HepG2 (cell line): ENCODE data around the gene HES3. TPM values are rescaled to one million over a fixed set of nuclear protein-coding genes. Genes with fewer than 3 reads are reported as not detected.

ENCODE experiments used
- ATAC-seq: fragments of 200-7000 bp; cut with Tn5 transposase; 3 replicates; pipeline ENCODE4 v1.9.1; 2020; ENCODE audit warnings: mild to moderate bottlenecking, moderate library complexity
- BruUV-seq: library from RNA; stranded (reverse); fragments of 400-500 nt; replicated peaks from 2 replicates; lab custom pipeline; 2021; lab: Mats Ljungman, UMichigan
- CTCF ChIA-PET: fragments of 300-600 bp; formaldehyde crosslinking; extraction: SDS; loops from one replicate; lab custom pipeline; 2021; ENCODE audit warnings: low total read pairs, inconsistent platforms, low intra/inter-chr PET ratio; lab: Yijun Ruan, JAX
- POLR2A ChIA-PET: fragments of 350-600 bp; sonication (Branson Sonifier 250); formaldehyde crosslinking; loops from one replicate; lab custom pipeline; 2020; ENCODE audit warnings: antibody characterized with exemption, inconsistent platforms; lab: Yijun Ruan, JAX
- DNase-seq: peaks from one replicate; pipeline ENCODE4 v3.0.0-alpha.2; 2015; ENCODE audit warnings: low spot score
- FAIRE-seq: peaks from 3 replicates; lab custom pipeline; 2011; peaks lifted over from hg19 to GRCh38; lab: Jason Lieb, UNC
- H2AFZ ChIP-seq: one replicate; pipeline ENCODE4 v1.6.1; 2011; ENCODE audit warnings: low read length, inconsistent platforms
- H3K27ac ChIP-seq: fragments of 300-600 bp; 3 replicates; pipeline ENCODE4 v1.8.0; 2011; ENCODE audit warnings: mixed run types, mild to moderate bottlenecking, mixed read lengths, low read length, inconsistent platforms; ENCODE audit not compliant: insufficient read depth; ENCODE audit errors: extremely low read length
- H3K27me3 ChIP-seq, 2 experiments: fragments of 200-600 bp in 1 of 2; 2 replicates in 1 of 2; 3 replicates in 1 of 2; pipeline versions ENCODE4 v1.6.0 to v1.8.0; 2011; ENCODE audit warnings: low read length in 2 of 2, mild to moderate bottlenecking in 2 of 2, moderate library complexity in 2 of 2, inconsistent platforms in 1 of 2; ENCODE audit not compliant: insufficient read depth in 2 of 2, control insufficient read depth in 1 of 2
- H3K36me3 ChIP-seq, 2 experiments: fragments of 200-600 bp in 1 of 2; replicated peaks in 1 of 2; 2 replicates in 1 of 2; 3 replicates in 1 of 2; pipeline versions ENCODE4 v1.5.1 to v1.8.0; 2011; ENCODE audit warnings: low read length in 2 of 2, inconsistent platforms in 1 of 2; ENCODE audit not compliant: insufficient read depth in 2 of 2, control insufficient read depth in 1 of 2
- H3K4me1 ChIP-seq: 2 replicates; pipeline ENCODE4 v1.5.1; 2012; ENCODE audit warnings: low read length, inconsistent platforms; ENCODE audit not compliant: insufficient read depth
- H3K4me2 ChIP-seq: 2 replicates; pipeline ENCODE4 v1.6.0; 2011; ENCODE audit warnings: low read depth, low read length, inconsistent platforms
- H3K4me3 ChIP-seq, 3 experiments: fragments of 200-600 bp in 1 of 3; sonication (generic), shearing (Covaris generic) in 1 of 3; replicated peaks in 1 of 3; 2 replicates each; pipeline ENCODE4 v1.5.1; 2011 to 2016; ENCODE audit warnings: low read length in 3 of 3, inconsistent platforms in 2 of 3, low read depth in 2 of 3, mild to moderate bottlenecking in 2 of 3, control low read depth in 1 of 3, mixed read lengths in 1 of 3; ENCODE audit not compliant: insufficient read depth in 1 of 3
- H3K79me2 ChIP-seq: one replicate; pipeline ENCODE4 v1.6.1; 2011; ENCODE audit warnings: low read length, inconsistent platforms; ENCODE audit not compliant: insufficient read depth
- H3K9ac ChIP-seq: 2 replicates; pipeline ENCODE4 v1.6.0; 2011; ENCODE audit warnings: mild to moderate bottlenecking, low read depth, low read length, inconsistent platforms; ENCODE audit not compliant: insufficient read depth
- H3K9me3 ChIP-seq: 2 replicates; pipeline ENCODE4 v1.5.1; 2012; ENCODE audit warnings: mild to moderate bottlenecking, low read length
- H4K20me1 ChIP-seq: 2 replicates; pipeline ENCODE4 v1.6.0; 2011; ENCODE audit warnings: inconsistent platforms, mild to moderate bottlenecking, low read length, moderate library complexity; ENCODE audit not compliant: insufficient read depth
- CHCHD3 ChIP-seq: sonication (generic); formaldehyde crosslinking; IDR thresholded peaks from 2 replicates; pipeline ENCODE4 v1.8.0; 2022; ENCODE audit warnings: mild to moderate bottlenecking, missing genetic modification reagents, moderate library complexity
- EZH2 ChIP-seq: conservative IDR thresholded peaks from 2 replicates; pipeline ENCODE4 v1.6.1; 2012; ENCODE audit warnings: mild to moderate bottlenecking, low read depth, low read length, moderate library complexity
- HNF1A ChIP-seq, 2 experiments: sonication (generic) in 1 of 2; formaldehyde crosslinking in 1 of 2; IDR thresholded peaks; 2 replicates each; pipeline versions ENCODE4 v1.4.0 to v1.6.1; 2016 to 2020; ENCODE audit warnings: borderline replicate concordance in 1 of 2, low read depth in 1 of 2, mild to moderate bottlenecking in 1 of 2, missing genetic modification reagents in 1 of 2
- HOXA9 ChIP-seq: sonication (generic); formaldehyde crosslinking; IDR thresholded peaks from 2 replicates; pipeline ENCODE4 v1.8.1; 2022; ENCODE audit warnings: missing genetic modification reagents, mild to moderate bottlenecking, moderate library complexity, borderline replicate concordance
- KMT2B ChIP-seq: IDR thresholded peaks from 2 replicates; pipeline ENCODE4 v1.6.1; 2016; ENCODE audit warnings: missing genetic modification reagents, missing compliant biosample characterization
- MLXIP ChIP-seq: sonication (generic); formaldehyde crosslinking; IDR thresholded peaks from 2 replicates; pipeline ENCODE4 v1.9.0; 2021; ENCODE audit warnings: missing genetic modification reagents, borderline replicate concordance
- NFE2L2 ChIP-seq: fragments of 150-350 bp; IDR thresholded peaks from 2 replicates; pipeline ENCODE4 v1.6.1; 2014; ENCODE audit warnings: low read length
- NFYC ChIP-seq: IDR thresholded peaks from 2 replicates; pipeline ENCODE4 v1.6.1; 2016; ENCODE audit warnings: missing genetic modification reagents, missing compliant biosample characterization
- SMAD1 ChIP-seq: sonication (generic); formaldehyde crosslinking; IDR thresholded peaks from 2 replicates; pipeline ENCODE4 v1.4.0; 2020; ENCODE audit warnings: missing genetic modification reagents, low read depth, mild to moderate bottlenecking, borderline replicate concordance
- TEAD2 ChIP-seq: sonication (generic); formaldehyde crosslinking; IDR thresholded peaks from 2 replicates; pipeline ENCODE4 v1.9.0; 2021; ENCODE audit warnings: missing genetic modification reagents
- ZNF780A ChIP-seq: sonication (generic); formaldehyde crosslinking; IDR thresholded peaks from 2 replicates; pipeline ENCODE4 v1.8.0; 2022; ENCODE audit warnings: mild to moderate bottlenecking, missing genetic modification reagents, moderate library complexity
- ZSCAN12 ChIP-seq: sonication (generic); formaldehyde crosslinking; IDR thresholded peaks from 2 replicates; pipeline ENCODE4 v1.9.0; 2021; ENCODE audit warnings: mild to moderate bottlenecking, missing genetic modification reagents
- ZSCAN29 ChIP-seq: sonication (generic); formaldehyde crosslinking; conservative IDR thresholded peaks from 2 replicates; pipeline ENCODE4 v1.4.0; 2020; ENCODE audit warnings: mild to moderate bottlenecking, missing genetic modification reagents
- ZUFSP ChIP-seq: sonication (generic); formaldehyde crosslinking; IDR thresholded peaks from 2 replicates; pipeline ENCODE4 v1.9.0; 2021; ENCODE audit warnings: missing genetic modification reagents, mild to moderate bottlenecking, borderline replicate concordance
- WGBS: methylation state at CpG from one replicate; pipeline ENCODE4 v1.1.6; 2017; ENCODE audit warnings: low lambda C conversion rate; 5-methylcytosine and 5-hydroxymethylcytosine counted together
- in situ Hi-C: cut with HindIII; loops from 2 replicates; pipeline ENCODE4 v1.10.0; 2017; ENCODE audit warnings: low pct_unique_long_range_greater_than_20kb; ENCODE audit not compliant: extremely low pct_ligation_motif_present
- intact Hi-C: fragments of 100-400 bp; cut with micrococcal nuclease; formaldehyde crosslinking; loops from one replicate; pipeline ENCODE4 v1.10.0; 2022; ENCODE audit not compliant: unreplicated experiment
- polyA plus RNA-seq, 8 experiments: library from polyadenylated mRNA; depleted of rRNA in 3 of 8; stranded (reverse) in 7 of 8; unstranded in 1 of 8; fragments of >200 nt; fragmentation: Illumina TruSeq in 4 of 8; extraction: Trizol in 4 of 8; gene quantifications; 2 replicates each; pipeline versions ENCODE4 v1.2.1 to v1.2.3, GENCODE V29; 2011 to 2016; ENCODE audit warnings: low read depth in 4 of 8, missing spikeins in 1 of 8, mixed read lengths in 1 of 8; ENCODE audit not compliant: insufficient read depth in 1 of 8
- total RNA-seq, 5 experiments: library from RNA; depleted of rRNA; stranded (reverse); fragments of >200 nt; fragmentation: Illumina TruSeq; extraction: Trizol; gene quantifications; 2 replicates each; pipeline ENCODE4 v1.2.3, GENCODE V29; 2016; ENCODE audit warnings: low read depth in 1 of 5

HES3 gene
- total and polyA plus RNA-seq, 2 of the 13 experiments (the other 11 are each of a cell fraction or from before 2014, with no cell fraction given): not detected

- intact Hi-C loops (no loop called here), in situ Hi-C loops (no loop called here)
- Histone ChIP-seq H3K4me1 (peaks cover 30% of the 10 kb centered on the region), H3K4me2 (no peak overlapping the region), H3K27ac (no peak overlapping the region), H3K9me3 (no peaks in the 10 kb centered on the region), H3K36me3 (no peaks in the 10 kb centered on the region), H3K4me3 (no peak overlapping the region), H4K20me1 (no peaks in the 10 kb centered on the region), H3K9ac (no peak overlapping the region), H2AFZ (no peak overlapping the region), H3K27me3 (peaks cover 0 to 7% of the 10 kb centered on the region in 2 experiments; a peak in 4 of 5 replicates), H3K79me2 (no peaks in the 10 kb centered on the region)
- CTCF ChIA-PET: no interaction called here
- ATAC-seq: no peak
- WGBS: 94% methylated on average over 7 of the region's 7 CpGs
- no peak for FAIRE-seq
- no TSS peak for BruUV-seq
- DNase-seq: no peak
- POLR2A ChIA-PET: no interaction called here
- TF ChIP-seq HNF1A (IDR thresholded peaks at IDR 0.05; ENCODE audit: low read depth) (no peak), HNF1A (CRISPR knock-in tag; IDR thresholded peaks at IDR 0.05; ENCODE audit: borderline replicate concordance) (no peak), MLXIP (CRISPR knock-in tag) (no peak), HOXA9 (no peak), SMAD1 (CRISPR knock-in tag) (no peak), ZSCAN12 (CRISPR knock-in tag) (no peak), TEAD2 (CRISPR knock-in tag) (no peak), NFE2L2 (no peak), CHCHD3 (no peak), EZH2 (no peak), ZSCAN29 (no peak), KMT2B (CRISPR knock-in tag) (no peak), ZNF780A (no peak), NFYC (no peak), ZUFSP (no peak)
Observed at GRCh38 chr1:6263716-6264115, 19.7 kb downstream of the HES3 start.
